Measurements from ENCODE around the gene FOXP1. TPM values are rescaled to one million over a fixed set of nuclear protein-coding genes. Genes with fewer than 3 reads are reported as not detected.

The FOXP1 gene
- total and polyA plus RNA-seq, 2 of the 13 experiments (the other 11 are each of a cell fraction or from before 2014, with no cell fraction given): 40.4 to 59.0 TPM

DNA sequence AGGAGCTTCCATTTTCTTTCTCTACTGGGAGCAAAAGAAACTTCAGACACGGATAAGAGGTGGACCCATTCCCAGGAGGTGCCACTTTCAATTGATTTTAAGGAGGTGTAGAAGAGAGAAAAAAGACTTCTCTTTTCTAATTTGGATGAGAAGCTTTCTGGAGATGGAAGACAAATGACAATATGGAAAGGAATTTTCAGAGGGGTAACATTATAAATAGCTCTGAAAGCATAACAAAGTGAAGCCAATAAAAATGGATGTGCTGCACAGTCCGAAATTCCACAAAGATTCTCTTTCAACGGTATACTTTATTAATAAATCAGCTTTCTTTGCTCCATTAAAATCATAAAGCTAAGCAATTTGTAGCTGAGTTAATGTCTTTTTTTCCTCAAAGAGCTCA, 663.9 kb downstream of the FOXP1 start (continued):
- no peak for TF ChIP-seq ZBTB40 (IDR thresholded peaks at IDR 0.05)
- TF ChIP-seq ZBTB40 (CRISPR knock-in tag; IDR thresholded peaks at IDR 0.05): no peak
- TF ChIP-seq HNRNPL (IDR thresholded peaks at IDR 0.05; ENCODE audit: low read depth, low read length): no peak

- DNase-seq (ENCODE audit: low spot score) (no peak), FAIRE-seq (no peak), ATAC-seq (no peak)
- Histone ChIP-seq H2AFZ (ENCODE audit: low read length) (no peak overlapping the region), H4K20me1 (ENCODE audit: insufficient read depth, low read length) (no peaks in the 10 kb centered on the region), H3K79me2 (ENCODE audit: insufficient read depth, low read length) (no peaks in the 10 kb centered on the region), H3K4me2 (ENCODE audit: low read depth, low read length) (no peak overlapping the region), H3K27me3 (ENCODE audit: control insufficient read depth in 1 of 2, insufficient read depth in 2 of 2, low read length in 2 of 2) (peaks cover 0 to 4% of the 10 kb centered on the region in 2 experiments; a peak in 1 of 5 replicates), H3K36me3 (replicated peaks in 1 of 2; ENCODE audit: control insufficient read depth in 1 of 2, insufficient read depth in 2 of 2, low read length in 2 of 2) (no peaks in the 10 kb centered on the region), H3K9me3 (ENCODE audit: low read length) (no peaks in the 10 kb centered on the region), H3K9ac (ENCODE audit: insufficient read depth, low read depth, low read length) (no peak overlapping the region), H3K27ac (ENCODE audit: extremely low read length, insufficient read depth, low read length) (no peak overlapping the region), H3K4me3 (replicated peaks in 1 of 3; ENCODE audit: insufficient read depth in 1 of 3, low read depth in 2 of 3, low read length in 3 of 3) (no peak overlapping the region), H3K4me1 (ENCODE audit: insufficient read depth, low read length) (peaks cover 17% of the 10 kb centered on the region)
- 59% methylated on average over 7 of the region's 7 CpGs for WGBS (ENCODE audit: low lambda C conversion rate)
- ChIA-PET CTCF (ENCODE audit: low intra/inter-chr PET ratio, low total read pairs) (no interaction called here), POLR2A (no interaction called here)
- in situ Hi-C loops (cut with HindIII; ENCODE audit: extremely low pct_ligation_motif_present, low pct_unique_long_range_greater_than_20kb): no loop called here
- TF ChIP-seq MIXL1 (CRISPR knock-in tag; IDR thresholded peaks at IDR 0.05) (no peak), ASH2L (IDR thresholded peaks at IDR 0.05; ENCODE audit: insufficient read length, low read depth, low read length) (no peak), PITX1 (CRISPR knock-in tag; IDR thresholded peaks at IDR 0.05) (no peak), LBX2 (CRISPR knock-in tag; IDR thresholded peaks at IDR 0.05; ENCODE audit: borderline replicate concordance) (no peak), NR3C1 (CRISPR knock-in tag; IDR thresholded peaks at IDR 0.05) (no peak), ZNF441 (CRISPR knock-in tag; IDR thresholded peaks at IDR 0.05; ENCODE audit: borderline replicate concordance) (no peak)
- BruUV-seq (replicated peaks): no TSS peak
- intact Hi-C loops (cut with micrococcal nuclease; ENCODE audit: unreplicated experiment): no loop called here
These were observed 664.4 kb downstream of the FOXP1 start for GRCh38 chr3:70919091-70919490.
